IMR-90 (cell line): Measurements from ENCODE around the gene APOE. TPM values are rescaled to one million over a fixed set of nuclear protein-coding genes. Genes with fewer than 3 reads are reported as not detected.

Source experiments
- SMC3 ChIP-seq: fragments of 150-350 bp; IDR thresholded peaks from 2 replicates; pipeline ENCODE4 v1.6.1; 2016; ENCODE audit warnings: low read depth, mild to moderate bottlenecking, antibody characterized with exemption, low read length, moderate library complexity
- USF2 ChIP-seq: fragments of 150-350 bp; IDR thresholded peaks from 2 replicates; pipeline ENCODE4 v1.6.1; 2017; ENCODE audit warnings: mild to moderate bottlenecking, antibody characterized with exemption, low read length, low read depth
- polyA plus RNA-seq, 3 experiments: library from polyadenylated mRNA; depleted of rRNA; stranded (reverse); fragments of >200 nt; gene quantifications; 2 replicates each; pipeline ENCODE4 v1.2.3, GENCODE V29; 2012; ENCODE audit warnings: low replicate concordance in 1 of 3
- total RNA-seq: library from RNA; depleted of rRNA; stranded (reverse); fragments of >200 nt; gene quantifications from 2 replicates; pipeline ENCODE4 v1.2.3, GENCODE V29; 2012

The APOE gene
- total and polyA plus RNA-seq, 2 of the 4 experiments (the other 2 are of a cell fraction) = 0.18 to 2.0 TPM

GRCh38 chr19:44954649-44955504, 49.3 kb downstream of the APOE start, which contains the start of gene CLPTM1 (continued):
- TF ChIP-seq USF2 (0 out of 2 replicates have a peak, but pooled peaks have one; percentile 2), SMC3 (no peak)
